ENCODE data around the gene TBL1X. TPM values are rescaled to one million over a fixed set of nuclear protein-coding genes. Genes with fewer than 3 reads are reported as not detected.
"Not testable (repeated sequence)": the region's sequence is repeated elsewhere in the genome, so short reads cannot be mapped to it uniquely, and the experiment has no call there.

TBL1X gene
- total RNA-seq, 1 donor from 2014 or later: 6.5 TPM

DNA sequence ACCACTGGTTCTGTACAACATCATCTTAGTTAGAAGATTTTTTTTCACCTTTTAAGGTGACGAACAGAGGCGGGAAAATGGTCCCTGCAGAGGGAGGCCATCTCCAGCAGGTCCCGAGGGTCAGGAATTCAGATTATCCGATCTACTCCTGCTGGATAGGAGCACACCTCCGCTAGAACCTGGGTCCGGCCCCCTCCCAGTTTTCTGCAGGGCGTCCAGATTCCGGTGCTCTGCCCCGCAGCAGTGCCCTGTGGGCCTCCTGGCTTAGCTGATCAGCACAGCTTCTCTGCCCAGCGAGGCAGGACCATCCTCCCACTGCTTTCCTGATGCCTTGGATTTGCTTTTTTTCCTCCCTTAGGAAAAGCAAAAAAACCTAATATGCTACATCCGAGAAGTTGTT lies 2.3 kb downstream of the TBL1X start:
- Mint-ChIP-seq H3K4me1 (ENCODE audit: low read depth, unreplicated experiment) (peaks cover 9% of the 10 kb centered on the region), H3K4me3 (ENCODE audit: unreplicated experiment) (no peak overlapping the region), H3K9me3 (ENCODE audit: unreplicated experiment) (peaks cover 12% of the 10 kb centered on the region), H3K27ac (ENCODE audit: unreplicated experiment) (no peak overlapping the region), H3K36me3 (ENCODE audit: unreplicated experiment) (no peaks in the 10 kb centered on the region), H3K27me3 (ENCODE audit: unreplicated experiment) (peaks cover 4% of the 10 kb centered on the region)
- TF ChIP-seq, protein P1, sequence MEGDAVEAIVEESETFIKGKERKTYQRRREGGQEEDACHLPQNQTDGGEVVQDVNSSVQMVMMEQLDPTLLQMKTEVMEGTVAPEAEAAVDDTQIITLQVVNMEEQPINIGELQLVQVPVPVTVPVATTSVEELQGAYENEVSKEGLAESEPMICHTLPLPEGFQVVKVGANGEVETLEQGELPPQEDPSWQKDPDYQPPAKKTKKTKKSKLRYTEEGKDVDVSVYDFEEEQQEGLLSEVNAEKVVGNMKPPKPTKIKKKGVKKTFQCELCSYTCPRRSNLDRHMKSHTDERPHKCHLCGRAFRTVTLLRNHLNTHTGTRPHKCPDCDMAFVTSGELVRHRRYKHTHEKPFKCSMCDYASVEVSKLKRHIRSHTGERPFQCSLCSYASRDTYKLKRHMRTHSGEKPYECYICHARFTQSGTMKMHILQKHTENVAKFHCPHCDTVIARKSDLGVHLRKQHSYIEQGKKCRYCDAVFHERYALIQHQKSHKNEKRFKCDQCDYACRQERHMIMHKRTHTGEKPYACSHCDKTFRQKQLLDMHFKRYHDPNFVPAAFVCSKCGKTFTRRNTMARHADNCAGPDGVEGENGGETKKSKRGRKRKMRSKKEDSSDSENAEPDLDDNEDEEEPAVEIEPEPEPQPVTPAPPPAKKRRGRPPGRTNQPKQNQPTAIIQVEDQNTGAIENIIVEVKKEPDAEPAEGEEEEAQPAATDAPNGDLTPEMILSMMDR (IDR thresholded peaks at IDR 0.05; ENCODE audit: partially characterized antibody, unreplicated experiment): no peak
- DNase-seq: no peak

DNA sequence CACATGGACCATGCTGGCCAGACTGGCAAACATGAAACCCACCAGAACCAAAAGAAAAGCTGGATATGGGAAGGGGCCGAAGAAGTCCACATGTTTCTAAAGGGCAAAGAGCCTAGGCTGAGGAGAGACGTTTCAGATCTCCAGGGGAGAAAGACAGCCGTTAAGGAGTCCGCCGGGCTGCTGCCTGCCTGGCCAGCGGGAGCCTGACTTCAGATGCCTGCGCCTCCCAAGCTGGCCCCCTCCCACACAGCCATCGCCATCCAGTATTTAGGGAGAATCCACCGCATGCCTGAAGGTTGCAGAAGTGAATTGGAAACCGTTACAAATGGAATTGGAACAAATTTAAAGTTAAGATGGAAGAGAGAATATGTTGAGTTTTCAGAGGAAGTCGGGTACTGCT lies 2.9 kb downstream of the TBL1X start:
- Mint-ChIP-seq H3K27me3 (ENCODE audit: unreplicated experiment) (peaks cover 4% of the 10 kb centered on the region), H3K4me1 (ENCODE audit: low read depth, unreplicated experiment) (peaks cover 4% of the 10 kb centered on the region), H3K4me3 (ENCODE audit: unreplicated experiment) (no peak overlapping the region), H3K9me3 (ENCODE audit: unreplicated experiment) (peaks cover 9% of the 10 kb centered on the region), H3K36me3 (ENCODE audit: unreplicated experiment) (no peaks in the 10 kb centered on the region), H3K27ac (ENCODE audit: unreplicated experiment) (no peak overlapping the region)
- DNase-seq: no peak
- TF ChIP-seq, protein P1 (IDR thresholded peaks at IDR 0.05; ENCODE audit: partially characterized antibody, unreplicated experiment): no peak

DNA sequence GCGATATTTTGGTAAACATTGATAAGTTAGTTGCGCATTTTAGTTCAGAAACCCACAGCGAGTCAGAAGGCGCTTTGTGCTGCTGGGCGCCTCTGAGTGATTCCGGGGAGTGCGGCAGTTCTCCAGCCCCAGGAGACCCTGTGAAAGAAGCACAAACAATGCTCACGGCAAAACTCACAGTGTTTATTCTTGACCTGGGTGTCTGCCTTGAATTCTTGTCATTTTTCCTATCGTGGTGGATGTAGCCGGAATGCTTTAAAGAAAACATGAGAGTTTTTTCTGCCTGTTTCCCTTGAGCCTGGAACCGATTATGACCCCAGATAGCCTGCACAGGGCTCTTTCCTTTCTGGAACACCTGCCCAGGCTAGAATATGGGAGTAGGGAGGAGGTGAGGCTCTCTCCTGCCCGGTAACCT lies 6.7 kb downstream of the TBL1X start:
- no peak overlapping the region for H3K27ac Mint-ChIP-seq (ENCODE audit: unreplicated experiment)
- H3K27me3 Mint-ChIP-seq (ENCODE audit: unreplicated experiment): no peaks in the 10 kb centered on the region
- DNase-seq: no peak
- no peaks in the 10 kb centered on the region for H3K36me3 Mint-ChIP-seq (ENCODE audit: unreplicated experiment)
- TF ChIP-seq, protein P1 (IDR thresholded peaks at IDR 0.05; ENCODE audit: partially characterized antibody, unreplicated experiment): no peak
- H3K4me3 Mint-ChIP-seq (ENCODE audit: unreplicated experiment): no peak overlapping the region
- no peaks in the 10 kb centered on the region for H3K9me3 Mint-ChIP-seq (ENCODE audit: unreplicated experiment)
- peaks cover 2% of the 10 kb centered on the region for H3K4me1 Mint-ChIP-seq (ENCODE audit: low read depth, unreplicated experiment)

DNA sequence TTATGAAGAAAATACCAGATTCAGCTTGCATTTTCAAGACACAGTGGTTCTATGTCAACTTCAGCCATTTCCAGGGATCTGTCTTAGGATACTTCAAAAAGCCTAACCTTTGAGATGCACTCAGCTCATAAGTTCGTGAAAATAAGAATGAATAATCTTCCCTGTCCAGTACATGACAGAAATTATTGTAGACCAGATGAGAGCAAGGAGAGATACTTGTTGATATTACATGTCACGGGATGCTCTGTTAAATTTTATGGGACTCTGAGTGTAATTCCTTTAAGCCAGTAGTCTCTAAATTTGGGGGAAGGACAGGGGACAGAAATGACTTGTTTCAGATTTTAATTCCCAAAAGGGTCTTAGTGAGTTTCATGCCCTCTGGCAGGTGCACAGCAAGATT lies 8.8 kb downstream of the TBL1X start:
- H3K4me1 Mint-ChIP-seq (ENCODE audit: low read depth, unreplicated experiment): no peaks in the 10 kb centered on the region
- no peaks in the 10 kb centered on the region for H3K9me3 Mint-ChIP-seq (ENCODE audit: unreplicated experiment)
- H3K27ac Mint-ChIP-seq (ENCODE audit: unreplicated experiment): no peak overlapping the region
- no peak for DNase-seq
- TF ChIP-seq, protein P1 (IDR thresholded peaks at IDR 0.05; ENCODE audit: partially characterized antibody, unreplicated experiment): no peak
- no peaks in the 10 kb centered on the region for H3K27me3 Mint-ChIP-seq (ENCODE audit: unreplicated experiment)
- H3K36me3 Mint-ChIP-seq (ENCODE audit: unreplicated experiment): no peaks in the 10 kb centered on the region
- H3K4me3 Mint-ChIP-seq (ENCODE audit: unreplicated experiment): no peak overlapping the region

DNA sequence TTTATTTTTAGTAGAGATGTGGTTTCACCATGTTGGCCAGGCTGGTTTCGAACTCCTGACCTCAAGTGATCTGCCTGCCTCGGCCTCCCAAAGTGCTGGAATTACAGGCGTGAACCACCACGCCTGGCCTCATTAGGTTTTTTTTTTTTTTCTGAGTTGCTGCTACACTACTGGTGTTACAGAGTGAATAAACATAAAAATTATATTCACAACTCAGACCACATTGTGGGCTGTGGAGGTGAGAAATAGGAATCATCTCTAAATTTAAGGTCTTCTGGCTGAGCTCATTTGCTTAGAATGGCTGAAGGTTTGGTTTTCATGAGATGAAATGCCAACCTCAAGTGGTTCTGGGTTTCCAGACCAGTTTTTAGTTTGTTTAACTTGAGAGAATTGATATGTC lies 10.6 kb downstream of the TBL1X start:
- not testable (repeated sequence) for H3K36me3 Mint-ChIP-seq (ENCODE audit: unreplicated experiment); DNase-seq; H3K4me1 Mint-ChIP-seq (ENCODE audit: low read depth, unreplicated experiment); H3K9me3 Mint-ChIP-seq (ENCODE audit: unreplicated experiment); H3K27ac Mint-ChIP-seq (ENCODE audit: unreplicated experiment); H3K27me3 Mint-ChIP-seq (ENCODE audit: unreplicated experiment); H3K4me3 Mint-ChIP-seq (ENCODE audit: unreplicated experiment)

DNA sequence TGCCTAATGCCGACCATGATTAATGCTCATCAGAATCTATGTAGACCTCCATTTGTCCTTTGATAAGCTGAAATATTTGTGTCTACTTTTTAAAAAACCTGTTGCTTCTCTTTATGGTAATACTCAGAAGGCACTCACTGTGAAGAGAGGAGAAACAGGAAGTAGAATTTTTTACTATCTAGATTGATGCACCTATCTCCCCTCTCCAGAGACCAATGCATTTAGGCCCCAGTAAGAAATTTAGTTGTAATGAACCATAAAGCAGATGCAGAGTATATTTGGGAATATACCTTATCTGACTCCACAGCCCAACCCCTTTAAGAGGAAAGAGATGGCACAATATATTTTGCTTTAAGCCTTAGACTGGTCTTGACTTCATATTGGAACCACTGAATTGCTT lies 11.1 kb downstream of the TBL1X start:
- TF ChIP-seq, protein P1 (IDR thresholded peaks at IDR 0.05; ENCODE audit: partially characterized antibody, unreplicated experiment): no peak
- Mint-ChIP-seq H3K36me3 (ENCODE audit: unreplicated experiment) (no peaks in the 10 kb centered on the region), H3K9me3 (ENCODE audit: unreplicated experiment) (no peaks in the 10 kb centered on the region)

More for the DNA sequence above, 11.1 kb downstream of the TBL1X start:
- DNase-seq: no peak
- Mint-ChIP-seq H3K4me3 (ENCODE audit: unreplicated experiment) (no peak overlapping the region), H3K27ac (ENCODE audit: unreplicated experiment) (no peak overlapping the region), H3K4me1 (ENCODE audit: low read depth, unreplicated experiment) (no peaks in the 10 kb centered on the region), H3K27me3 (ENCODE audit: unreplicated experiment) (no peaks in the 10 kb centered on the region)
